ENCODE data around the gene C6orf47.

DNA sequence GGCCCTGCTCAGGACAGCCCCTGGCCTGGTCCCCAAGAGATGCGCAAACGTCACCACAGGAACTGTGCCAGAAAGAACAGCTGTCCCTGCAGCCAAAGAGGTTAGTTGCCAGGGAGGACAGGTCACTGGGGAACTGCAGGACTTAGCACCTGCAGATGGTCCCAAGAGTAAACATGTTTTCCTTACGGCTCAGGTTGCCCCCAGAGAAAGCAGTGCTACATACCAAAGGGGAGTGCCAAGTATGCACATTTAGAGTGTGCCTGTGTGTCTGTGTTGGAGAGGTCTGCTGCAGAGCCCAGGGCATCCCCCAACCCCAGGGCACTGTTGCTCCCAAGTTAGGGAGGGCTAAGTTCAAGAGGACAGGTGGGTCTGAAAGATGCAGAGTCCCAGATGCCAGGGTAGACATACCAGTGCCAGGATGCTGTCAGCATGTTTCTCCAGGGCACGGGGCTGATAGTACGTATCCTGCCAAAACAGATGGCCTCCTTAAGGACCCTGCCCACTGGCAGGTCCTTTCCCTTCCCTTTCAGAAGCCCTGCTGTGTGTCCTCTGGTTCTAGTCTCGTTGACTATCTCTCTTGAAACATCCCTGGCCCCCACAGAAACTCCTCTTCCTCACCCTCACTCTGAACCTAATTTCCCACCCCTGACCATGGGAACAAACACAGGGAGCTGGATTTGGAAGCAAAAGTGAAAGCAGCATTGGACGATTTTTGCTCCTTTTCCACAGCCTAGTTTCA is 41.3 kb upstream of the C6orf47 start:
- TF ChIP-seq CTCF (conservative IDR thresholded peaks at IDR 0.05) (no peak), EZH2 (IDR thresholded peaks at IDR 0.05; ENCODE audit: low read depth) (no peak)
